Adrenal gland (tissue), 5 donors: ENCODE results near the gene HAUS7.

Source experiments
- CTCF ChIP-seq, 6 experiments: fragments of 450-650 bp in 4 of 6; fragments of 200-600 bp in 2 of 6; sonication (generic) in 1 of 6; IDR thresholded peaks; 1 replicate in 5 of 6; 2 replicates in 1 of 6; pipeline versions ENCODE4 v1.5.1 to v1.8.0; 2016 to 2021; ENCODE audit warnings: antibody characterized with exemption in 6 of 6, mild to moderate bottlenecking in 2 of 6, moderate library complexity in 1 of 6
- POLR2A ChIP-seq, 2 donors: fragments of 450-650 bp; IDR thresholded peaks; one replicate each; pipeline ENCODE4 v1.6.1; 2017; ENCODE audit warnings: antibody characterized with exemption in 2 of 2, mild to moderate bottlenecking in 2 of 2, moderate library complexity in 1 of 2
- donor health status: DM: no; HTN: no; CAD: no.

- no peak for TF ChIP-seq CTCF (IDR thresholded peaks at IDR 0.05)
- no peak for TF ChIP-seq POLR2A (IDR thresholded peaks at IDR 0.05)
Measured at GRCh38 chrX:153456161-153456560, 14.2 kb downstream of the HAUS7 start.
